Measurements from ENCODE around the gene VPS16.

Gene VPS16

GRCh38 chr20:2880650-2881049 lies 40.1 kb downstream of the VPS16 start:
- no peaks in the 10 kb centered on the region for H4K20me1 ChIP-seq (ENCODE audit: insufficient read depth)
- no peaks in the 10 kb centered on the region; the same call in 1 of the 2 replicates for H3K79me2 ChIP-seq (ENCODE audit: insufficient read depth, low read depth)
- no peaks in the 10 kb centered on the region for H3K36me3 ChIP-seq (ENCODE audit: insufficient read depth)
- no peak overlapping the region for H3K4me2 ChIP-seq
- H3K27ac ChIP-seq, result no peak overlapping the region
- H3K4me3 ChIP-seq (IDR thresholded peaks at IDR 0.05; ENCODE audit: insufficient read depth, low read depth, low read length), result no peak overlapping the region
- H2AFZ ChIP-seq (ENCODE audit: low read depth), result no peak overlapping the region
- H3K4me1 ChIP-seq (ENCODE audit: low read depth, poor library complexity, severe bottlenecking), result no peaks in the 10 kb centered on the region
- TF ChIP-seq CTCF (conservative IDR thresholded peaks at IDR 0.05; ENCODE audit: low read depth, low read length), result no peak
- H3K9ac ChIP-seq, result no peak overlapping the region
- H3K27me3 ChIP-seq (ENCODE audit: insufficient read depth, low read depth), result no peaks in the 10 kb centered on the region

DNA sequence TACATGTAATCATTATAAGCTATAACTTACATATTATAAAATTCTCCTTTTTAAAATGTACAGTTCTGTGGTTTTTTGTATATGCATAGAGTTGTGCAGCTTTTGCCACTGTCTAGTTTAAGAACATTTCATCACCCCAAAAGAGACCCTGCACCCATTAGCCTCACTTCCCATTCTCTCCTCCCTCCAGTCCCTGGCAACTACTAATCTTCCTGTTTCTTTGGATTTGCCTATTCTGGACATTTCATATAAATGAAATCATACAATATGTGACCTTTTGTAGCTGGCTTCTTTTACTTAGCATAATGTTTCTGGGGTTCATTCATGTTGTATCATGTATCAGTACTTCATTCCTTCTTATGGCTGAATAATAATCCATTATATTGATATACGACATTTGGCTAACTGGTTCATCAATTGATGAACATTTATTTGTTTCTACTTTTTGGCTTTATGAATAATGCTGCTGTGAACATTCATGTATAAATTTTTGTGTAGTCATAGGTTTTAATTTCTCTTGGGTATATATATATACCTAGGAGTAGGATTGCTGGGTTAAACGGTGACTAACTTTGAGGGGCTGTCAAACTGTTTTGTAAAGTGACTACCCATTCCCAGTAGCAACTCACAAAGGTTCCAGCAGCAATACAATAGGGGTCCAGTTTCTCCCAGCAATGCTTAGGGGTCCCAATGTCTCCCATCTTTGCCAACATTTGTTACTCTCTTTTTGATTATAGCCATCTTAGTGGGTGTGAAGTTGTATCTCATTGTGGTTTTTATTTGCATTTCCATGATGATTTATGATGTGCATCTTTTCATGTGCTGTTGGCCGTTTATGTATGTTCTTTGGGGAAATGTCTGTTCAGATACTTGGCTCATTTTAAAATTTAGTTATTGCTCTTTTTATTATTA lies 43.4 kb downstream of the VPS16 start:
- Histone ChIP-seq H2AFZ (ENCODE audit: low read depth) (no peak overlapping the region), H3K4me1 (ENCODE audit: low read depth, poor library complexity, severe bottlenecking) (no peaks in the 10 kb centered on the region), H3K4me3 (IDR thresholded peaks at IDR 0.05; ENCODE audit: insufficient read depth, low read depth, low read length) (no peak overlapping the region), H3K27ac (no peak overlapping the region), H4K20me1 (ENCODE audit: insufficient read depth) (no peaks in the 10 kb centered on the region), H3K36me3 (ENCODE audit: insufficient read depth) (no peaks in the 10 kb centered on the region), H3K27me3 (ENCODE audit: insufficient read depth, low read depth) (no peaks in the 10 kb centered on the region), H3K4me2 (no peak overlapping the region), H3K9ac (no peak overlapping the region), H3K79me2 (ENCODE audit: insufficient read depth, low read depth) (no peaks in the 10 kb centered on the region)
- no peak for TF ChIP-seq CTCF (conservative IDR thresholded peaks at IDR 0.05; ENCODE audit: low read depth, low read length)

- Histone ChIP-seq H3K4me2 (no peak overlapping the region), H2AFZ (ENCODE audit: low read depth) (no peak overlapping the region), H3K79me2 (ENCODE audit: insufficient read depth, low read depth) (no peaks in the 10 kb centered on the region), H4K20me1 (ENCODE audit: insufficient read depth) (no peaks in the 10 kb centered on the region), H3K9ac (no peak overlapping the region), H3K4me3 (IDR thresholded peaks at IDR 0.05; ENCODE audit: insufficient read depth, low read depth, low read length) (no peak overlapping the region), H3K27me3 (ENCODE audit: insufficient read depth, low read depth) (no peaks in the 10 kb centered on the region), H3K36me3 (ENCODE audit: insufficient read depth) (no peaks in the 10 kb centered on the region), H3K4me1 (ENCODE audit: low read depth, poor library complexity, severe bottlenecking) (no peaks in the 10 kb centered on the region), H3K27ac (no peak overlapping the region)
- TF ChIP-seq CTCF (conservative IDR thresholded peaks at IDR 0.05; ENCODE audit: low read depth, low read length), result no peak
Observed at GRCh38 chr20:2887715-2888114, 47.2 kb downstream of the VPS16 start.

GRCh38 chr20:2888224-2888955 lies 47.8 kb downstream of the VPS16 start:
- Histone ChIP-seq H3K36me3 (ENCODE audit: insufficient read depth) (no peaks in the 10 kb centered on the region), H3K79me2 (ENCODE audit: insufficient read depth, low read depth) (no peaks in the 10 kb centered on the region), H3K27me3 (ENCODE audit: insufficient read depth, low read depth) (no peaks in the 10 kb centered on the region), H3K4me2 (no peak overlapping the region), H3K4me1 (ENCODE audit: low read depth, poor library complexity, severe bottlenecking) (no peaks in the 10 kb centered on the region), H2AFZ (ENCODE audit: low read depth) (no peak overlapping the region), H3K27ac (no peak overlapping the region), H3K4me3 (IDR thresholded peaks at IDR 0.05; ENCODE audit: insufficient read depth, low read depth, low read length) (no peak overlapping the region), H4K20me1 (ENCODE audit: insufficient read depth) (no peaks in the 10 kb centered on the region), H3K9ac (no peak overlapping the region)
- TF ChIP-seq CTCF (conservative IDR thresholded peaks at IDR 0.05; ENCODE audit: low read depth, low read length), result no peak
